Astrocyte of the spinal cord (primary cell): Measurements from ENCODE around the gene TMEM63B.

Experiments
- DNase-seq: peaks from one replicate; pipeline ENCODE4 v3.0.0; 2011; ENCODE audit warnings: low read depth, low spot score
- H3K4me3 ChIP-seq: 2 replicates; pipeline ENCODE4 v1.5.1; 2011; ENCODE audit warnings: low read depth, mild to moderate bottlenecking, low read length, moderate library complexity
- CTCF ChIP-seq: IDR thresholded peaks from 2 replicates; pipeline ENCODE4 v1.5.1; 2012; ENCODE audit warnings: low read depth, mild to moderate bottlenecking, low read length, inconsistent platforms
- in situ Hi-C: cut with HindIII; loops from 2 replicates; pipeline ENCODE4 v1.10.0; 2017; ENCODE audit warnings: low sequenced_read_pairs

Gene TMEM63B

GRCh38 chr6:44149369-44150012 is 22.1 kb downstream of the TMEM63B start:
- no peak overlapping the region for H3K4me3 ChIP-seq
- no peak for TF ChIP-seq CTCF
- in situ Hi-C loops, result no loop called here
- DNase-seq, result no peak

- in situ Hi-C loops, result no loop called here
- H3K4me3 ChIP-seq, result no peak overlapping the region
- no peak for DNase-seq
These were observed 23.1 kb downstream of the TMEM63B start for GRCh38 chr6:44150317-44150917.

GRCh38 chr6:44151348-44152108 is 24.2 kb downstream of the TMEM63B start:
- peak; percentile 47 for DNase-seq
- TF ChIP-seq CTCF, result peak; percentile 92
- in situ Hi-C loops, result no loop called here
- H3K4me3 ChIP-seq, result no peak overlapping the region

More at GRCh38 chr6:44150317-44150917, 23.1 kb downstream of the TMEM63B start:
- no peak for TF ChIP-seq CTCF

- in situ Hi-C loops, result no loop called here
- H3K4me3 ChIP-seq, result no peak overlapping the region
- no peak for DNase-seq
- TF ChIP-seq CTCF, result no peak
These were observed 24.7 kb downstream of the TMEM63B start for GRCh38 chr6:44152109-44152461.

- DNase-seq, result no peak
- in situ Hi-C loops, result no loop called here
- no peak for TF ChIP-seq CTCF
- no peak overlapping the region for H3K4me3 ChIP-seq
These were observed 25.2 kb downstream of the TMEM63B start for GRCh38 chr6:44152533-44152932.

GRCh38 chr6:44154067-44154466 is 26.7 kb downstream of the TMEM63B start:
- no peak for TF ChIP-seq CTCF

More at GRCh38 chr6:44154067-44154466, 26.7 kb downstream of the TMEM63B start:
- no peak for DNase-seq
- in situ Hi-C loops, result no loop called here
- H3K4me3 ChIP-seq, result no peak overlapping the region
